Urinary bladder (tissue), 4 donors: ENCODE measurements around the gene C1orf52. TPM values are rescaled to one million over a fixed set of nuclear protein-coding genes. Genes with fewer than 3 reads are reported as not detected.

Source experiments
- DNase-seq: peaks from one replicate; pipeline ENCODE4 v3.0.0-alpha.2; 2015; ENCODE audit errors: extremely low spot score
- H3K27ac ChIP-seq: one replicate; pipeline ENCODE4 v1.5.1; 2013; ENCODE audit warnings: low read depth, mild to moderate bottlenecking, moderate library complexity
- H3K36me3 ChIP-seq: one replicate; pipeline ENCODE4 v1.6.1; 2013; ENCODE audit warnings: mild to moderate bottlenecking, moderate library complexity; ENCODE audit not compliant: insufficient read depth
- H3K4me1 ChIP-seq: one replicate; pipeline ENCODE4 v1.6.1; 2013; ENCODE audit warnings: mild to moderate bottlenecking, moderate library complexity; ENCODE audit not compliant: insufficient read depth
- H3K4me3 ChIP-seq: one replicate; pipeline ENCODE4 v1.5.1; 2013; ENCODE audit warnings: low read depth, low read length
- WGBS: extraction: QIAGEN DNeasy Blood & Tissue Kit; methylation state at CpG from one replicate; pipeline ENCODE4 v1.1.7; 2013; 5-methylcytosine and 5-hydroxymethylcytosine counted together
- polyA plus RNA-seq: library from polyadenylated mRNA; stranded (reverse); fragments of 200-250 nt; gene quantifications from one replicate; pipeline ENCODE4 v1.2.3, GENCODE V29; 2013
- small RNA-seq: library from RNA; depleted of rRNA; stranded (forward); fragments of <200 nt; gene quantifications from one replicate; pipeline ENCODE3, GENCODE V24; 2014
- total RNA-seq: library from RNA; depleted of rRNA; stranded (reverse); fragments of >200 nt; gene quantifications from one replicate; pipeline ENCODE4 v1.2.3, GENCODE V29; 2014
- donor health status: healthy with polysubstance abuse.
- donor health status: healthy.

Gene C1orf52
- total and polyA plus RNA-seq, 2 donors: 21.5 to 27.8 TPM

DNA sequence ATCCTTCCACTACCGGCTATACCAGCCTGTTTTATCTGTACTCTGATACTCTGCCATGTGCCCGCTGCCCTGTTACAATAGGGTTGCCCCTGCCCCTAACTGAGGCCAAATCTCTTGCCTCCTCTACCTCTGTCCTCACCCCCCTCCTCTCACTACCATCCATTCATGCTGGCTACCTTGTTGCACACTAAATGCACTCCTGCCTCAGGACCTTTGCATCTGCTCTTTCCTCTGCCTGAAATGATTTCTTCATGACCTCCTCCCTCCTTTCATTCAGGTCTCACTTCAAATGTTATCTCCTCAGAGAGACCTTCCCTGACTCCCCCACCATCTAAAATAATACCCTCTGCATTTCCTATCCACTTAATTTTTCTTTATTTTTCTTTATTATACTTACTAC lies 51.0 kb downstream of the C1orf52 start:
- Histone ChIP-seq H3K27ac (no peak overlapping the region), H3K4me3 (no peak overlapping the region), H3K4me1 (no peaks in the 10 kb centered on the region), H3K36me3 (no peaks in the 10 kb centered on the region)
- whole genome bisulfite sequencing: 70% methylated on average over 2 of the region's 2 CpGs
- no peak for DNase-seq

- DNase-seq: no peak
- no peak overlapping the region for H3K27ac ChIP-seq
- WGBS: 51% methylated on average over 2 of the region's 2 CpGs
These were observed 55.8 kb downstream of the C1orf52 start for GRCh38 chr1:85203573-85204171.

DNA sequence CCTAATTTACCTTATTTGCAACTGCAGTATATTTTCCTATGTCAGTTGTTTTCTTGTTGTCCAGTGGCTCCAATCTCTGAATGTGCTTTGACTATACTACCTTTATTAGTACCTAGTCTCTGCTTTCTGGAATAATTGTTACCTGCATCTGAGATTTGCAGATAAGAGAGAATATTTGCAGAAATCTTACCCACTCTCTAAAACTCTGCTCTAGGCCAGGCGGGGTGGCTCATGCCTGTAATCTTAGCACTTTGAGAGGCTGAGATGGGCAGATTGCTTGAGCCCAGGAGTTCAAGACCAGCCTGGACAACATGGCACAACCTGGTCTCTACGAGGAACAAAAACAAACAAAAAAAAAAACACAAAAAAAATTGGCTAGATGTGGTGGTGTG lies 56.6 kb downstream of the C1orf52 start:
- WGBS: 78% methylated on average over 2 of the region's 2 CpGs
- DNase-seq: no peak
- Histone ChIP-seq H3K4me1 (no peaks in the 10 kb centered on the region), H3K36me3 (no peaks in the 10 kb centered on the region), H3K4me3 (no peak overlapping the region), H3K27ac (no peak overlapping the region)

More at GRCh38 chr1:85203573-85204171, 55.8 kb downstream of the C1orf52 start:
- Histone ChIP-seq H3K36me3 (no peaks in the 10 kb centered on the region), H3K4me1 (no peaks in the 10 kb centered on the region), H3K4me3 (no peak overlapping the region)

- DNase-seq: no peak
- Histone ChIP-seq H3K36me3 (no peaks in the 10 kb centered on the region), H3K4me3 (peak overlapping the region; percentile 61), H3K4me1 (no peaks in the 10 kb centered on the region), H3K27ac (peak overlapping the region; percentile 99)
- WGBS: 10% methylated on average over 14 of the region's 14 CpGs
These were observed 57.2 kb downstream of the C1orf52 start for GRCh38 chr1:85202092-85202863.

DNA sequence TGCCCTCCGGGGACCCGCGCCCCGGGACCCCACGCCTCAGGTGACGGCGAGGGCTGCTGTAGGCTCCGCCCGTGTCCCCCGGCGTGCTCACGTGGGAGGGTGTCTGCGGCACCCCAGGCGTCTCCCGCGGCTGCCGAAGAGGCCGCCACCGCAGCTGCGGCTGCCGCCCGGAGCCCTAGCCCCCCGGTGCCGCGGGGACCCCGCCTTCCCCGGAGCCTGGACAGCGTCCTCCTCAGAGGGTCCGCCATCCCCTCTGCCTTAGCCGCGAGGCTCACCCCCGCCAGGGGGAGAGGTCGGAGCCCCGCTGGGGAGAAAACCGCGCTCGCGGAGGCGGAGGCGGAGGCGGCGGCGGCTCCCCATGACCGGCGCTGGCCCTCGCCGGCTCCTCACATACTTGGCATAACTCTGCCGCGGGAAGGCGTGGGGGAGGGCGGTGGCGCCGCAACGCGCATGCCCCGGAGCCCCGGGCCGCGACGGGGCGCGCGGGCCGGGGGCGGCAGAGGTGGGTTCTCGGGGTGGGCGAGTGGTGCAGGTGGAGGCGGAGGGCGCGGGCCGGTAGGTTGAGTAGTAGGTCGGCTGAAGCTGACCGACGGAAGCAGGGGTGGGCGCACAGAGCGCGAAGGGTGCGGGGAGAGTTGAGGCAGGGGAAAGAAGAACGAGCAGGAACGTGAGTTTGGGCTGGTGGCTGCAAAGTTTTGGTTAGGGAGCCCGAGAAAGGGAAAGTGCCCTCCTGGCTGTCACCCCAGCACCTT lies 57.9 kb downstream of the C1orf52 start:
- no peak for DNase-seq
- Histone ChIP-seq H3K27ac (peak overlapping the region; percentile 99), H3K4me3 (peak overlapping the region; percentile 61), H3K36me3 (no peaks in the 10 kb centered on the region), H3K4me1 (no peaks in the 10 kb centered on the region)
- WGBS: under 1% methylated on average over 81 of the region's 81 CpGs

DNA sequence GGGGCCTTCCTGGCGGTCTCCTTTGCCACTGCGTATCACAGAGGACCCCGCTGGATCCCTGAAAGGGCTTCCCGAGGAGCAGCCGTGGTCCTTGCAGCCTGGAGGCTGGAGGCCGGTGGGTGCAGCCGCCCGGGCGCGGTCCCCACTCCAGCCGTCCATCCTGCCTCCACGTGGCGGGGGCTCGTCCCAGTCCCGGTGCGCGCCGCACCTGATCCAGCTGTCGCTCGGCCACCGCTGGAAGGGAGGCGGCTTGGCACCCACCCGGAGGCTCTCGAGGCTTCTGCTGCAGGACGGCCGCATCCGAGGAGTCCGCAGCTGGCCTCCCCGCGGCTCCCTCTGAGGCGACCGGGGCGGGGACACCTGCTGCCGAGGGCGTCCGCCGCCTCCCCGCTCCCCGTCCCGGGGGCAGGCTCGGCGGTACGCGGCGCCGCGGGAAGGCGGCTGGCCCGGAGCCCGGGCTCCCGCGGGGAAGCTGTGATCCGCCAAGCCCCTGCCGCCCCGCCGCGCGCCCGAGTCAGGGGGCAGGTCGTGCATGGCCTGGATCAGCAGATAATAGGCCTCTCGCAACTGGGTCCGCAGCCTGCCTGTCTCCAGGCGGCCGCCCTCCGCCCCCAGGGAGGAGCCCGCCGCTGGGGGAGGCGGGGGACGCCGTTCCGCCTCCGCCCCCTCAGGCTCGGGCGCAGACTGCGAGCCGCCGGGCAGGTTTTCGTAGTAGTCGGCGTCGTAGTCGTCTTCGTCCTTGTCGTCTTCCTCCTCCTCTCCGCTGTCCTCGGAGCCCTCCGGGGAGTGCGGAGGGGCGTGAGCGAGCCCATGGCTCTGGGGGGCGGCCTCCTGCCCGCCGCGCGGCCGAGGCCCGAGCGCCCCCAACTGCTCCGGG lies 58.8 kb downstream of the C1orf52 start, which contains the start of gene SYDE2:
Gene SYDE2, minus strand, starts transcription at position 554 of the 877 bp plus-strand sequence. Its CDS starts 20 bp downstream, at position 534.
- WGBS: under 1% methylated on average over 99 of the region's 99 CpGs
- no peaks in the 10 kb centered on the region for H3K36me3 ChIP-seq
- no peaks in the 10 kb centered on the region for H3K4me1 ChIP-seq
- DNase-seq: no peak
- peak within 1 kb of the TSS; percentile 61 for H3K4me3 ChIP-seq
- H3K27ac ChIP-seq: peak within 1 kb of the TSS; percentile 99

Small RNAs within 50 kb of the gene (small RNA-seq; reads per million reads assigned to genes)
- gene RF00019: not detected

Other genes with a start within 250 kb of the C1orf52 start
- 3.0 TPM for gene MCOLN3, start 211.2 kb downstream of the C1orf52 start, total RNA-seq
- gene MCOLN3, start 211.2 kb downstream of the C1orf52 start, polyA plus RNA-seq: 0.67 TPM
- gene SYDE2, start 58.6 kb downstream of the C1orf52 start, total RNA-seq: 54.0 TPM
- gene SYDE2, start 58.6 kb downstream of the C1orf52 start, polyA plus RNA-seq: 6.7 TPM
- gene BCL10, start 17.0 kb upstream of the C1orf52 start, total RNA-seq: 36.6 TPM
- gene BCL10, start 17.0 kb upstream of the C1orf52 start, polyA plus RNA-seq: 9.6 TPM
- 32.9 TPM for gene DDAH1, start 205.5 kb upstream of the C1orf52 start, total RNA-seq
- 12.3 TPM for gene DDAH1, start 205.5 kb upstream of the C1orf52 start, polyA plus RNA-seq